HEK293 (cell line): ENCODE data around the gene SLC25A13.

Source experiments
- ATF2 ChIP-seq: fragments of 450-650 bp; formaldehyde crosslinking; IDR thresholded peaks from 2 replicates; pipeline ENCODE4 v1.5.1; 2016; ENCODE audit warnings: missing biosample characterization, missing genetic modification characterization, low read depth
- TCF7L2 ChIP-seq: IDR thresholded peaks from 2 replicates; pipeline ENCODE4 v1.6.1; 2011; ENCODE audit warnings: low read depth, mild to moderate bottlenecking, inconsistent platforms, low read length, moderate library complexity, borderline replicate concordance
- YY2 ChIP-seq: fragments of 450-650 bp; formaldehyde crosslinking; IDR thresholded peaks from 2 replicates; pipeline ENCODE4 v1.5.1; 2016; ENCODE audit warnings: missing biosample characterization, missing genetic modification characterization
- ZBTB21 ChIP-seq: fragments of 450-650 bp; formaldehyde crosslinking; IDR thresholded peaks from 2 replicates; pipeline ENCODE4 v1.5.1; 2017; ENCODE audit warnings: missing biosample characterization, missing genetic modification characterization
- ZNF121 ChIP-seq: fragments of 450-650 bp; formaldehyde crosslinking; IDR thresholded peaks from 2 replicates; pipeline ENCODE4 v1.5.1; 2016; ENCODE audit warnings: missing biosample characterization, missing genetic modification characterization
- ZNF76 ChIP-seq: fragments of 450-650 bp; formaldehyde crosslinking; IDR thresholded peaks from 2 replicates; pipeline ENCODE4; 2016; ENCODE audit warnings: low read depth, missing biosample characterization, missing genetic modification characterization, borderline replicate concordance
- ZNF830 ChIP-seq: fragments of 450-650 bp; IDR thresholded peaks from 2 replicates; pipeline ENCODE4 v1.5.0; 2018; ENCODE audit warnings: missing biosample characterization, missing genetic modification characterization, low read depth, mild to moderate bottlenecking, moderate library complexity
- TF ChIP-seq, protein P1 (sequence below): fragments of 450-650 bp; formaldehyde crosslinking; IDR thresholded peaks from 2 replicates; pipeline ENCODE4 v1.5.1; 2016; ENCODE audit warnings: missing biosample characterization, missing genetic modification characterization

DNA sequence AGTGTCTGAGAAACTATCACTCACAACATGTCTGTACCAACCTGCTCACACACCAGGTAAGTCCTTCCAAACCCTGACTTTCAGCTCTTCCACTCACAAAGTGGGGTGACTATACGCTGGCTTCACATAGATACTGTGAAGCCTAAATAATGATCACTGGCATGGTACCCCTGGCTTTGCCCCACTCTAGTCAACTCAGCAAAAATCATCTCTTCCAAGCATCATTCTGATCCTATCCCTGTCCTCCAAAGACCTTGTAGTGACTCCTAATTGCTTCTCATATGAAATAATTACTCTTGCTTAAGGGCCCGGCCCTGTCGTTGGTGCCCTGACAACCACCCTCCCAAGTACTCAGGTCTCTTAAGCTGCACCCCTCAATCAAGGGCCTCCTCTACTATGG lies 97.8 kb downstream of the SLC25A13 start:
- TF ChIP-seq ZNF76 (no peak), ZNF121 (tag by site-specific recombination) (no peak), ATF2 (tag by site-specific recombination) (no peak), YY2 (tag by site-specific recombination) (no peak), ZBTB21 (tag by site-specific recombination) (no peak), TCF7L2 (no peak), ZNF830 (tag by site-specific recombination) (no peak)
- TF ChIP-seq, protein P1, sequence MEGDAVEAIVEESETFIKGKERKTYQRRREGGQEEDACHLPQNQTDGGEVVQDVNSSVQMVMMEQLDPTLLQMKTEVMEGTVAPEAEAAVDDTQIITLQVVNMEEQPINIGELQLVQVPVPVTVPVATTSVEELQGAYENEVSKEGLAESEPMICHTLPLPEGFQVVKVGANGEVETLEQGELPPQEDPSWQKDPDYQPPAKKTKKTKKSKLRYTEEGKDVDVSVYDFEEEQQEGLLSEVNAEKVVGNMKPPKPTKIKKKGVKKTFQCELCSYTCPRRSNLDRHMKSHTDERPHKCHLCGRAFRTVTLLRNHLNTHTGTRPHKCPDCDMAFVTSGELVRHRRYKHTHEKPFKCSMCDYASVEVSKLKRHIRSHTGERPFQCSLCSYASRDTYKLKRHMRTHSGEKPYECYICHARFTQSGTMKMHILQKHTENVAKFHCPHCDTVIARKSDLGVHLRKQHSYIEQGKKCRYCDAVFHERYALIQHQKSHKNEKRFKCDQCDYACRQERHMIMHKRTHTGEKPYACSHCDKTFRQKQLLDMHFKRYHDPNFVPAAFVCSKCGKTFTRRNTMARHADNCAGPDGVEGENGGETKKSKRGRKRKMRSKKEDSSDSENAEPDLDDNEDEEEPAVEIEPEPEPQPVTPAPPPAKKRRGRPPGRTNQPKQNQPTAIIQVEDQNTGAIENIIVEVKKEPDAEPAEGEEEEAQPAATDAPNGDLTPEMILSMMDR (tag by site-specific recombination), result no peak
